ENCODE measurements around the gene PXDC1.

PXDC1 gene

GRCh38 chr6:3746119-3746691 is 5.3 kb downstream of the PXDC1 start:
- no peak for FAIRE-seq

DNA sequence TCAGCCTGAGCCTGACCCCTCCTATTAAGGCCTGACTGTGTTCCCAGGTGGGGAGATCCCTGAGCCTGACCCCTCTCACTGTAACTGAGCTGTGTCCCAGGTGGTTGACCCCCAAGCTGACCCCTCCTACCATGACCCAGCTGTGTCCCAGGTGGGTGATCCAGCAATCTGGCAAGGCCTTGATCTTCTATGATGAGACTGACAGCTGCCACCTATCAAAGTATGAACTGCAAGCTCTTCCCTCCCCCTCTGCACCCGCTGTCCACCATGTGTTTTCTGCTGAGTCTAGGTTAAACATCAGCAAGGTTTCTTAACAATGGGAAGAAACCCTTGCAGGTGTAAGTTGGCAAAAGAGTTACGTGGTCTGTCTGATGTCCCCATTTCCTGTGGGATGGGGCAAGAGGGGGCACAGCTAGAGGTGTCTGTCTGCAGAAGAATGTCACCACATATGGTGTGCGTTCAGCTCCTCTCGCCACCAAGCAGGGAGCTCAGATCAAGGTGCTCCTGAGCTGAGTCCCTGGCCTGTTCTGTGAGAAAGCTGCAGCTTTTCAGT is 5.9 kb downstream of the PXDC1 start:
- no peak for FAIRE-seq

- no peak for FAIRE-seq
These were observed 6.5 kb downstream of the PXDC1 start for GRCh38 chr6:3744901-3745470.

DNA sequence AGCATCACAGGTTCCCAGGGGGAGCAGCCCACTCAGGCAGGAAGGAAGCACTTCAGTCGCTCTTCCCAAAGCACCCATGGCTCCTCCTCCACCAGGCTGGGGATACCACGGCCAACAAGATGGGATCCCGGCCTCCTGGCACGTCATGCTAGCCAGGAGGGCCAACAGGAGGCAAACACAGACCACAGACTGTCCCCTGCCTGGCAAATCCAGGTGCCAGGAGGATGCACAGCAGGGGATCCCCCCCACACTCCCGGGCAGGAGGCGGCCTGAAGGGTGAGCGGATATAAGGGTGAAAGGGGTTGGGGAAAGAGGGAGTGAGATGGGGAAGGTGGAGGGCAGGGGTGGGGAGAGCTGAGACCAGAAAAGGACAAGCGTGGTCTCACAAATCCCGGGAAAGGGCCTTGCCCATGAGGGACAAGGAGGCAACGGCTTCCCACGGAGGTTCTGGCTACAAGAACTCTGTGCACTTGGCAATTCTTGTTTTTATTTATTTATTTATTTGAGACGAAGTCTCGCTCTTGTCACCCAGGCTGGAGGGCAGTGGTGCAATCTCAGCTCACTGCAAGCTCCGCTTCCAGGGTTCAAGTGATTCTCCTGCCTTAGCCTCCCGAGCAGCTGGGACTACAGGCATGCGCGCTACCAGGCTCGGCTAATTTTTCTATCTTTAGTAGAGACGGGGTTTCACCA is 7.2 kb downstream of the PXDC1 start:
- FAIRE-seq = no peak

- FAIRE-seq = no peak
These were observed 8.0 kb downstream of the PXDC1 start for GRCh38 chr6:3743541-3743940.

DNA sequence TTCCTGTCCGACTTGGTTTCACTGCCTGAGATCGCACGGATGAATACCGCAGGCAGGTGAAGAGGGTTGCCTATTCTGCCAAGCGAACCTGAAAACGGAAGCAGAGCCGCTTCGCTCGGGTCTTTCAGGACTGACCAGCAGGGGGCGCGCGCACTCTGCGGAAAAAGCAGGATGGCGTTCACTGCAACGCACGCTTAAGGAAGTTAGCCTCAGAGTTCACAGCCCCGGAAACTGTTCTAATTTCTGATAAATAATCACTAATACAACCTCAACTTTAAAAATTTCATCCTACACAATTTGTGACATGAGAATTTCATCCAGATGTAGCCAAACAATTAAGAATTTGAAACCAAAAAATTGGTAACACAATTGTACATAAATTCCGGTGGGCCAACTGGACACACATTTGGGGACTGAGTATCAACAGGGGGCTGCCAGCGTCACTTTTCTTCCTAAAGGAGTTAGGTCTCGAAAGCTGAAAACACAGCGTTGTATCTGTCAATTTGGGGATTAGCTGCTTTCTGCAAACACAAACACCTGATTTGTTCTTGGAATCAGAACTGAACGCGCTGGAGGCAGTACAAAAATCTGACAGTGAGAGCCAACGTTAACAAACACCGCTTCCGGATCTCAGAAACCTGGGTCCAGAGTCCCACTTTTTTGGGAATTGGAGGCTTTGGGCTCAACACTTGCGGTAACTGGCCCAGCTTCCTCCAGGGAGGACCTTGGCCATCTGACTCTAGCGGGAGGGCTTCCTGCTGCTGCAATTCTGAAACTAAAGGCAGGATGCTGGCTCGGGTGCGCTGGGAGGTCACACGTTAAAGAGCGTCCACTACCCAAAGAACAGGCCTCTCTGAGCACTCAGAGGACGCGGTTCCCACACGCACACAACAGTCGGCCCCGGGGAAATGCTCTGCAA is 8.8 kb downstream of the PXDC1 start:
- FAIRE-seq = no peak

- no peak for FAIRE-seq
These were observed 9.5 kb downstream of the PXDC1 start for GRCh38 chr6:3742076-3742425.

DNA sequence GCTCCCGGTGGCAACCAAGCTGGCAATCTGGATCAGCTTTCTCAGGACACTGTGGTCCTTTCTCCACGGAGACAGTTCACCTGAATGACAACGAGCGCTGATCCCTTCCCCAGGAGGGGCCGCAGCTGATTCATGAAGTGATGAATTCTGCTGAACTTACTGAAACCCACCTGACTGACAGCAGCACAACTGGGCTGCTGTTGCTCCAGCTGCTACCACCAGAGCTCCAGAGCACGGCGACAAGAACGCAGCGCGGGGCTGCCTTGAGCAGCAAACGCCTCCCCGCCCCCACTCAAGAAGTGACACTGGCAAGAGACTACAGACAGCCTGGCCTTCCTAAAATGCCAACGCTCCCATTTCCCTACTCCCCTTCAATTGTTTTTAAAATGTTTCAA is 10.0 kb downstream of the PXDC1 start:
- FAIRE-seq = no peak

DNA sequence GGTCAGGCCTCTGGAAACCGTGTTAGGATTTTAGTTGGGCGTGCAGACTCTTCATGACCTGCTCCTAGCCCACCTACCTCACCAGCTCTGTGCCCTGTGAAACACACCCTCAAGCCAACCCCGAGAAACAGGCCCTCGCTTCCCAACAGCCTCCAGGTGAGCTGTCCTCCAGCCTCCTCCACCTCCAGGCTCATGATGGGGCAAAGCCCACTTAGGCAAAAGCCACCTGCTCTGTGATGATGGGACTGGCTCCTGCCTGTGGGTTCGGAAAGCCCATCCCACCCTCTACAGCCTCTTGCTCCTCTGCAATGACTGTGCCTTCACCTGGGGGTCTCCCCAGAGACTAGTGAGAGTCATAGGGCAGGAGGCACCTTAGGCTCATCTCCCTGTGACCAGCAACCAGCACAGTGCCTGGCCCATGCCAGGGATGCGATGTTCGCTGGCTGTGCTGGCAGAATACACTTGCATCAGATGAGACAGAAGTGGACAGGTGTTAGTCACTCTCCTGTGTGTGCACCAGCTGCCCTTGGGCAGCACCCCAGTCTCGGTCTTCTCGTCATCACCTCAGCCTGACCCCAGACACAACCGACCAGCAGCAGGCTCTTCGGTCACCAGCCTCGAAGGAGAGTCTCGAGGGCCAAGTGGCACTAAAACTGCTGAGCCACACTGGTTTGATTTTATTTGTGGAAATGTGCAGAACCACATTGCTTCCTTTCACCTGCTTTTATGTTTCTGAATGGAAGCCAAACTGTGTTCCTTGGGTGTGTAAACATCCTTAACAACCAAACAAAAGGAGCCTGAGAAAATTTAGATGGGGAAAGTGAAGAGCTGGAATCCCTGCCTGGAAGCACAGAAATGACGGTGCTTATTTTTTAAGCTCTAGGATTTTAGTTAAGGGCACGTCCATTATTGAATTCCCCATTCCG is 10.7 kb downstream of the PXDC1 start:
- no peak for FAIRE-seq

DNA sequence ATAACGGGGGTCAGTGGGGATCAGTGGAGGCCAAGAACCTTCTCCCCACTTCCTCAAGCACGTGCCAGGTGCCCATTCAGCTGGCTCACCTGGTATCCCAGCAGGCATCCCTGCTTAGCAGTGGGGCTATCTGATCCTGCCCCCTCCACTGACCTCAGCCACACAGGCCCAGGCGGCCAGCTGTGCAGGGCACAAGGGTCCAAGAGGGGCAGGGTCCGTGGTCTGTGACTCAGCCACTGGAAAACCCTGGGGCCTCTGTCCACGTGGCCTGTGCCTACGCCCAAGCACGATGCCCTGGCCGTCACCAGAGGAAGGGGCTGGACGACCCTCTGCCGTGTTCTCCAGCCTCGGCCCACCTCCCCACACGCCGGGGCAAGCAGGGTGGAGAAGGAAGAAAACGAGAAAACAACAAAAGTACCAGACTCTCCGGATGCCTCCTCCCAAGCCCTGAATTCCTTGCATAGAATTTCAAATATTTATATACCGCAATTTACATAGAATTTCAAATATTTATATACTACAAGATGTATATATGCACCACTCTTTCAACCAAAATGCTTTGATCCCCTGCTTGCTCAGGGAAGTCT is 12.1 kb downstream of the PXDC1 start:
- FAIRE-seq = no peak

DNA sequence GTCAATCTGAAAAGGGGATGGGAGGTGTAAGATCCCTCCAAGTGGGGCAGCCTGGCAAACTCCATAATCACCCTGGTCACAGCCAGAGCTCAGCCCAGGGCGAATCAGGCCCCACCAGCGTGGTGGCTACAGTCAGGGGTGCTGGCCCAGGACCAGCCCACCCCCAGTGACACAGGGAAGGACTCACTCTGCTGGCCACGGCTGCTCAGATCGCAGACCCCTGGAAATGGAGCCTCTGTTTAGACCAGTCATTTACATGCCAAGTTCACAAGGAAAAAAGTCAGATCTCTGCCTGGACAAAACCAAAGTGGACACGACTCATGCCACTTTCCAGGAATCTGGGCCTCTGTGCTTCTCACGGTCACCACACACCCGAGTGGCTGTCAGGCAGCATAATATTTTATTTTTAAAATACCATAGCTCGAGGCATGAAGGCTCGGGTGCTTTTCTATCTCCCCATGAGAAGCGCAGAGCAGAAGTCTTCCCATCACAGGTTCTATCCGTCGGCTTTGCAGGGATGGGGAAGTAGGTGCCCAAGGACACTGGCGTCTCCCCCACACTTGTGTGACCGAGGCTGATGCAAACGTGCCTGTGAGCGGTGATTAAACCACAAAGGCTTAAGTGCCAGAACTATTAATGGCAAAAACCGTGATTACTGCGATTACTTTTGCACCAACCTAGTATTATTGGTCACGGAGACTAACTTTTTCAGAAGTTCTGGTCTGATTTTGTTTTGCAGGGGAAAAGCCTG is 13.0 kb downstream of the PXDC1 start:
- no peak for FAIRE-seq

DNA sequence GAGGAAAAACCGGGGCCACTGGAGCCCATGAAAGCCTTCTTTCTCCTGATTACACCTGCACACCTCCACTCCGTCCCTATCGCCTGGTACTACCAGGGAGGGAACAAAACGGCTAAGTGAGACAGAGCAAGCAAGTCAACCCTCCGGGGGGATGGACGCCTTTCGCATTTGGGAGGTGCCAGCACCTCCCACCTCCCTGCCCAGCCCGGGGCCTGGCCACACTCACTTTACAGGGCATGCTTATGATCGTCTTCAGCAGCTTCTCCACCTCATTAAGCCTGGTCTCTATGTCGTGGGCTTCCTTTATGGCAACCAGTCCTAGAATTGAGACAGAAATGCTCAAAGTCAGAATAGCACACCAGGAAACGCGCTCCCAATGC is 13.7 kb downstream of the PXDC1 start:
- FAIRE-seq = no peak

DNA sequence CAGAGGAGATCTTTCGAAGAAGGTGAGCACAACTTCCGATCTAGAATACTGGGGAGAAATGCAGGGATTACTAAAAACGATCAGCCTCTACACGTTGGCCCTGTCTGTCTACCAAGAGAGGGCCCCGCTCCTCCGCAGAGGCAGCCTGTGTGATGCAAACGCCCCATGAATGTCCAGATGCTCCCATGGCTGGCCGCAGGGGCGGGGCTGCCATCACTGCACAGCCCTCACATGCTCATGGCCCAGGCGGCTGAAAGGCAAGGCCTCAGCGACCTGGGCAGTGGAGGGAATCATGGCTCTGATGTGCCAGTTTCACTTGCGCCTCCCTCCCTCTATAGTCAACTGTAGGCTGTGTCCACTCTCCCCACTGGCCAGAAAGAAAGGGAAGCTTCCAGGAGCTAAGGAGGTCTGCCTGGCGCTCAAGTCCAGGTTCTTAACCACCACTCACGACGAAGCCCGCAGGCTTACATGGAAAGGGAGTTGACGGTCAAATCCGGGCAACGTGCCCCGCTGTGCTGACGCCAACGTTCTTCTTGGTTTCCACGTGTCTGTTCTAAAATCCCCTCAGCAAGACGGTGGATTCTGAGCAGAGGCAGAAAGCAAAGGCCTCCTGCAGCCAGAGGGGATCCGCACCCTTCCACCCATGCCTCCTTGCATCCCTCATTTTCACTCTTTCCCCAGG is 14.2 kb downstream of the PXDC1 start:
- no peak for FAIRE-seq

- no peak for FAIRE-seq
These were observed 16.4 kb downstream of the PXDC1 start for GRCh38 chr6:3735029-3735605.

GRCh38 chr6:3734023-3734422 is 17.5 kb downstream of the PXDC1 start:
- FAIRE-seq = no peak

GRCh38 chr6:3733321-3733925 is 18.1 kb downstream of the PXDC1 start:
- no peak for FAIRE-seq

GRCh38 chr6:3732345-3733141 is 19.0 kb downstream of the PXDC1 start:
- no peak for FAIRE-seq

GRCh38 chr6:3731700-3732099 is 19.8 kb downstream of the PXDC1 start:
- FAIRE-seq = no peak
